Stimulated activated naive B cell treated with anti-CD40 and anti-IgM and Interleukin-4, amounts not matched to agents 10 μg/mL and 1 μg/mL and 100 μg/mL, for 72 hours (primary cell): ENCODE measurements around the gene TMEM245.

Experiments used
- ATAC-seq, 2 donors: fragments of 150-1000 bp; cut with Tn5 transposase; replicated peaks; 2 replicates each; pipeline ENCODE4 v1.10.0; 2021; ENCODE audit warnings: moderate library complexity in 1 of 2
- DNase-seq: peaks from one replicate; pipeline ENCODE4 v3.0.0; 2021
- H3K27ac Mint-ChIP-seq: one replicate; pipeline ENCODE4 v1.8.0; 2022; ENCODE audit warnings: mild to moderate bottlenecking, mixed read lengths
- H3K27me3 Mint-ChIP-seq, 2 donors: one replicate each; pipeline ENCODE4 v1.8.0; 2022; ENCODE audit warnings: mixed read lengths in 2 of 2
- H3K36me3 Mint-ChIP-seq, 2 donors: one replicate each; pipeline ENCODE4 v1.8.0; 2022; ENCODE audit warnings: mixed read lengths in 2 of 2, mild to moderate bottlenecking in 1 of 2
- H3K4me1 Mint-ChIP-seq, 2 donors: one replicate each; pipeline ENCODE4 v1.8.0; 2022; ENCODE audit warnings: mixed read lengths in 2 of 2, mild to moderate bottlenecking in 1 of 2
- H3K4me3 Mint-ChIP-seq, 2 donors: one replicate each; pipeline ENCODE4 v1.8.0; 2022; ENCODE audit warnings: mild to moderate bottlenecking in 2 of 2, mixed read lengths in 2 of 2, moderate library complexity in 1 of 2
- H3K9me3 Mint-ChIP-seq, 2 donors: one replicate each; pipeline ENCODE4 v1.8.0; 2022; ENCODE audit warnings: mixed read lengths in 2 of 2, mild to moderate bottlenecking in 1 of 2

The TMEM245 gene

DNA sequence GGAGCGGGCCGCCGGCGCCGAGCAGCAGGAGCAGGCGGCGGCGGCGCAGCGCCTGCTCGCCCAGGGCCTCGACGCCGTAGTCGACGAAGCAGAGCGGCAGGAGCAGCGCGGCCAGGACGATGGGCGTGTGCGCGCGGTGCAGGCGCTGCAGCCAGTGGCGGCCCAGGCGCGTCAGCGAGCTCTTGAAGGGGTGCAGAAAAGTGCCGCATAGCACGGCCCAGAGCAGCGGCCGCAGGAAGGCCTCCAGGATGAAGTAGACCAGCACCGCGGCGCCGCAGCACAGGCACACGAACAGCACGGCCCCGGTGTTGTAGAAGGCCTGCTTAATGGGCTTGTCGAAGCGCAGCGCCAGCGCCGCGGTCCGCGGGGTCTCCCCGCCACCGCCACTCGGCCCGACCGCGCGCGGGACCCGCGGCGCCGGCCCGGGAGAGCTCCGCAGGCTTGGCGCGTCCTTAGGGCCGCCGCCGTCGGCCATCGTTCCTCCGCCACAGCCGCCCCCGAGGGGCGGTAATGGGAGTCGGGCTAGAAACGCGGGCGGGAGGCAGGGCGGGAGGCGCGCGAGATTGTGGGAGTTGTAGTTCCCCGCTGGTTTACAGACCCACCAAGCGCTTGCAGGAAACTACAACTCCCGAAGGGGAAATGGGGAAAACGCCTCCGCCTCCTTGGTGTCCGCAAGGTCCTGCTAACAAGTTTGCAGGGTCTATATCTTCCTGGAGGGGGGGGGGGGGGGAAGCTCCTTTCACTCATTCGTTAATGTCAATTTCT is at the start of gene TMEM245:
TMEM245 (minus strand) TSS at position 509 of the 765 bp plus-strand sequence; CDS start at position 475, 34 bp downstream.
- DNase-seq: peak; percentile 95
- peak within 1 kb of the TSS; percentile 96 for H3K27ac Mint-ChIP-seq
- H3K4me3 Mint-ChIP-seq: peak within 1 kb of the TSS; percentile 90 to 95

GRCh38 chr9:109168170-109168569 is 48.4 kb upstream of the TMEM245 start:
- Mint-ChIP-seq H3K4me3 (no peak overlapping the region), H3K27ac (no peak overlapping the region)
- ATAC-seq: no peak

More for the DNA sequence above, at the start of gene TMEM245:
- Mint-ChIP-seq H3K4me1 (peaks cover 19 to 40% of the 10 kb centered on the region in 2 donors), H3K36me3 (peaks cover 6 to 18% of the 10 kb centered on the region in 2 donors), H3K27me3 (no peaks in the 10 kb centered on the region), H3K9me3 (no peaks in the 10 kb centered on the region)
- peak; percentile 93 to 96 for ATAC-seq

GRCh38 chr9:109167716-109168115 is 48.0 kb upstream of the TMEM245 start:
- Mint-ChIP-seq H3K9me3 (peaks cover 0 to 3% of the 10 kb centered on the region in 2 donors), H3K4me1 (peaks cover 9 to 14% of the 10 kb centered on the region in 2 donors), H3K27me3 (peaks cover 56 to 63% of the 10 kb centered on the region in 2 donors), H3K27ac (no peak overlapping the region), H3K36me3 (peaks cover 0 to 2% of the 10 kb centered on the region in 2 donors), H3K4me3 (no peak overlapping the region)
- ATAC-seq (no peak), DNase-seq (no peak)

More at GRCh38 chr9:109168170-109168569, 48.4 kb upstream of the TMEM245 start:
- peaks cover 9 to 14% of the 10 kb centered on the region in 2 donors for H3K4me1 Mint-ChIP-seq
- DNase-seq: no peak
- peaks cover 0 to 3% of the 10 kb centered on the region in 2 donors for H3K9me3 Mint-ChIP-seq
- peaks cover 56 to 63% of the 10 kb centered on the region in 2 donors for H3K27me3 Mint-ChIP-seq
- H3K36me3 Mint-ChIP-seq: peaks cover 0 to 2% of the 10 kb centered on the region in 2 donors

DNA sequence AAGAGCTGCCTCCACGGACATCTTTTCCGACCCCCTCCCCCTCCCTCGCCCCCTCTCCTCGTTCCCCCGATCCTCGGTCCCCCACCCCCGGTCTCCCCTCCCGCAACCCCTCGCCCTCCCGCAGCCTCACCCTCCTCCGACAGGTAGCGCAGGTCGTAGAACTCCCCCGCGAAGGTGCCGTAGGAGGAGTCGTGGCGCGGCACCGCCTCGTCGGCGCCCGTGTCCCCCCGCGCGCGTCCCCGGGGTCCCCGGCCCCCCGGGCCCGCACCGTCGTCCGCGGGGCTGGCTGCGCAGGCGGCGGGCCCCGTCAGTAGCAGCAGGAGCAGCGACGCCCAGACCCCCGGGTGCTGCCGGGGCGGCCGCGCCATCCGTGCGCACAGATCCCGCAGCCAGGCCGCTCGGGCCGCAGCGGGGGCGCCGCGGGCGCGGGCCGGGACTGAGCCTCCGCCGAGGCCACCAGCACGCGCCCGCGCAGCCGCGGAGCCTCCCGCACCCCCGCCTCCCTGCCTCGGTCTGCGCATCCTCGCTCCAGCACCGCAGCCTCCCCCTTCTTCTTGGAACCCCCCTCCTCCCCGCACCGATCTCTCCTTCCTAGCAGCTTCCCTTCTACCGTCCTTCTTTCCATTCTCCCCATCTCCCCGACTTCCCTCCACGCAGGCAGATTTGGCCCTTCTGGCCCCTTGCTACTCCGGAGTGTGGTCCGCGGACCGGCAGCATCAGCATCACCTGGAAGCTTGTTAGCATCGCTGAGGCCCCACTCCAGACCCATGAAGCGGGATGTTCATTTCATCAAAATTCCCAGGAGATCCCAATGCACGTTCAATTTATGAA is 47.2 kb upstream of the TMEM245 start, which contains the start of gene FRRS1L:
FRRS1L (minus strand) TSS at position 479 of the 831 bp plus-strand sequence; CDS start at position 368, 111 bp downstream.
- ATAC-seq: peak in 1 of 2 donors; percentile 14
- H3K4me1 Mint-ChIP-seq: peaks cover 9 to 14% of the 10 kb centered on the region in 2 donors
- peak within 1 kb of the TSS; percentile 54 to 74 for H3K4me3 Mint-ChIP-seq
- no peak within 1 kb of the TSS for H3K27ac Mint-ChIP-seq
- peaks cover 52 to 64% of the 10 kb centered on the region in 2 donors for H3K27me3 Mint-ChIP-seq
- peaks cover 0 to 3% of the 10 kb centered on the region in 2 donors for H3K9me3 Mint-ChIP-seq
- no peak for DNase-seq
- peaks cover 0 to 2% of the 10 kb centered on the region in 2 donors for H3K36me3 Mint-ChIP-seq

- Mint-ChIP-seq H3K4me1 (peaks cover 9 to 14% of the 10 kb centered on the region in 2 donors), H3K9me3 (peaks cover 0 to 4% of the 10 kb centered on the region in 2 donors), H3K4me3 (no peak overlapping the region), H3K27me3 (peaks cover 46 to 69% of the 10 kb centered on the region in 2 donors), H3K27ac (no peak overlapping the region), H3K36me3 (peaks cover 0 to 2% of the 10 kb centered on the region in 2 donors)
- ATAC-seq (no peak), DNase-seq (no peak)
Observed at GRCh38 chr9:109166171-109166770, 46.5 kb upstream of the TMEM245 start.

DNA sequence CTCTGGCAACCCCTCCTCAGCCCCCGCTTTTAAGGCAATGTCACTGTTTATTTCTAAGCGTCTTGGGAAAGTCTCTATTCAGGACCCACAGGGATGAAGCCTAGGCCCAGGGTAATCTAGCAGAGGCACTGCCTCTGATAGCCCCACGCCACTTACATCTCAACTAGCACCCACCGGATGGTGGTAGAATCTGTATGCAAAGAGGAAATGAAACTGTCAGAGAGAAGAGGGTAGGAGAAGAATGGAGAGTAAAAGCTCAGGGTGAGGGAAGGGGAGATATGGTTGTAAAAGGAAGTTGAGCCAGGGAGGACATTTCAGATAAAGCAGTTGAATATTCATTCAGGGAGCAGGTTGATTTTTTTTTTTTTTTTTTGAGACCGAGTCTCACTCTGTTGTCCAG is 44.3 kb upstream of the TMEM245 start:
- Mint-ChIP-seq H3K4me3 (no peak overlapping the region), H3K27ac (no peak overlapping the region), H3K36me3 (peaks cover 0 to 2% of the 10 kb centered on the region in 2 donors), H3K9me3 (peaks cover 0 to 6% of the 10 kb centered on the region in 2 donors), H3K4me1 (peaks cover 9 to 14% of the 10 kb centered on the region in 2 donors), H3K27me3 (peaks cover 40 to 67% of the 10 kb centered on the region in 2 donors)
- ATAC-seq (peak; percentile 78 to 83), DNase-seq (no peak)

- ATAC-seq (no peak), DNase-seq (no peak)
- peaks cover 40 to 65% of the 10 kb centered on the region in 2 donors for H3K27me3 Mint-ChIP-seq
- peaks cover 9 to 14% of the 10 kb centered on the region in 2 donors for H3K4me1 Mint-ChIP-seq
- no peak overlapping the region for H3K27ac Mint-ChIP-seq
- H3K4me3 Mint-ChIP-seq: no peak overlapping the region
- peaks cover 0 to 8% of the 10 kb centered on the region in 2 donors for H3K9me3 Mint-ChIP-seq
- H3K36me3 Mint-ChIP-seq: peaks cover 0 to 2% of the 10 kb centered on the region in 2 donors
Observed at GRCh38 chr9:109163194-109163593, 43.4 kb upstream of the TMEM245 start.

- Mint-ChIP-seq H3K9me3 (peaks cover 0 to 8% of the 10 kb centered on the region in 2 donors), H3K4me3 (no peak overlapping the region), H3K36me3 (peaks cover 0 to 2% of the 10 kb centered on the region in 2 donors), H3K4me1 (peaks cover 9 to 14% of the 10 kb centered on the region in 2 donors), H3K27me3 (peaks cover 39 to 64% of the 10 kb centered on the region in 2 donors), H3K27ac (no peak overlapping the region)
- ATAC-seq (no peak), DNase-seq (no peak)
Observed at GRCh38 chr9:109162677-109163076, 42.9 kb upstream of the TMEM245 start.

DNA sequence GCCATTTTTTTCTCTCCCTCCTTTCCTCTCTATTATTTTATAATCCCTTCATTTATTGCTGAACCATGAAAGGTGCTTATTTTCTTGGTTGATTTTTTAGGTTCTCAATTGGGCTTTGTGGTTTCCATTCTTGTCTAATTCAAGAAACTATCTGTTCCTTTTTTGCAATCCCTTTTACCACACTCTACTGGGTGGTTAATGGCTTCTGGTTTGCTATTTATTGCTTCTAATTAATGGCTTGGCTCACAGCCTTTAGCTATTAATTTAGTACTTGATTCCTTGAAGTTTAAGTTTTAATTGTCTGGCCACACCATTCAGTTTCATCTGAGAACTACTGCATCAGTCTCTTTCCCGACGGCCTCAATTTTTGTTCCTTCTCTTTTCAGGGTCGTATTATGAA is 41.7 kb upstream of the TMEM245 start:
- Mint-ChIP-seq H3K36me3 (no peaks in the 10 kb centered on the region), H3K4me1 (peaks cover 5 to 8% of the 10 kb centered on the region in 2 donors), H3K27ac (no peak overlapping the region), H3K4me3 (no peak overlapping the region), H3K9me3 (peaks cover 0 to 8% of the 10 kb centered on the region in 2 donors), H3K27me3 (peaks cover 32 to 62% of the 10 kb centered on the region in 2 donors)
- DNase-seq: no peak
- no peak for ATAC-seq

- no peak for DNase-seq
- ATAC-seq: no peak
- Mint-ChIP-seq H3K27me3 (peaks cover 24 to 51% of the 10 kb centered on the region in 2 donors), H3K4me1 (peaks cover 5 to 8% of the 10 kb centered on the region in 2 donors), H3K36me3 (no peaks in the 10 kb centered on the region), H3K4me3 (no peak overlapping the region), H3K27ac (no peak overlapping the region), H3K9me3 (peaks cover 0 to 8% of the 10 kb centered on the region in 2 donors)
Observed at GRCh38 chr9:109159583-109159982, 39.8 kb upstream of the TMEM245 start.

GRCh38 chr9:109158651-109159050 is 38.9 kb upstream of the TMEM245 start:
- H3K27ac Mint-ChIP-seq: no peak overlapping the region
- peaks cover 20 to 44% of the 10 kb centered on the region in 2 donors for H3K27me3 Mint-ChIP-seq
- DNase-seq: no peak
- H3K4me3 Mint-ChIP-seq: no peak overlapping the region
- H3K9me3 Mint-ChIP-seq: peaks cover 6 to 8% of the 10 kb centered on the region in 2 donors
- no peak for ATAC-seq
- no peaks in the 10 kb centered on the region for H3K36me3 Mint-ChIP-seq
- H3K4me1 Mint-ChIP-seq: peaks cover 0 to under 1% of the 10 kb centered on the region in 2 donors

- Mint-ChIP-seq H3K27ac (no peak overlapping the region), H3K4me3 (no peak overlapping the region), H3K36me3 (no peaks in the 10 kb centered on the region), H3K4me1 (no peaks in the 10 kb centered on the region), H3K9me3 (peaks cover 8 to 9% of the 10 kb centered on the region in 2 donors), H3K27me3 (peaks cover 20 to 40% of the 10 kb centered on the region in 2 donors)
- ATAC-seq (no peak), DNase-seq (no peak)
Observed at GRCh38 chr9:109156708-109157107, 37.0 kb upstream of the TMEM245 start.

- H3K27me3 Mint-ChIP-seq: peaks cover 6 to 11% of the 10 kb centered on the region in 2 donors
- peaks cover 4 to 9% of the 10 kb centered on the region in 2 donors for H3K9me3 Mint-ChIP-seq
- DNase-seq (no peak), ATAC-seq (no peak)
- H3K4me1 Mint-ChIP-seq: no peaks in the 10 kb centered on the region
- H3K36me3 Mint-ChIP-seq: no peaks in the 10 kb centered on the region
- H3K27ac Mint-ChIP-seq: no peak overlapping the region
- no peak overlapping the region for H3K4me3 Mint-ChIP-seq
Observed at GRCh38 chr9:109150925-109151545, 31.3 kb upstream of the TMEM245 start.
